ENCODE measurements around the gene SCYL3. TPM values are rescaled to one million over a fixed set of nuclear protein-coding genes. Genes with fewer than 3 reads are reported as not detected.
A peak's percentile ranks its signal among the peaks of the same experiment; 100 is the strongest.

Gene SCYL3
- total RNA-seq, 1 experiment from 2014 or later, result 7.4 TPM

- no peak for TF ChIP-seq CTCF (IDR thresholded peaks at IDR 0.05; ENCODE audit: unreplicated experiment)
These were observed 15.8 kb upstream of the SCYL3 start for GRCh38 chr1:169909499-169909898.

GRCh38 chr1:169906938-169907337 is 13.2 kb upstream of the SCYL3 start:
- Mint-ChIP-seq H3K36me3 (ENCODE audit: insufficient read depth, unreplicated experiment) (no peaks in the 10 kb centered on the region), H3K27me3 (ENCODE audit: insufficient read depth, unreplicated experiment) (no peaks in the 10 kb centered on the region), H3K9me3 (ENCODE audit: unreplicated experiment) (no peaks in the 10 kb centered on the region), H3K27ac (ENCODE audit: low read depth, unreplicated experiment) (no peak overlapping the region), H3K4me3 (ENCODE audit: unreplicated experiment) (no peak overlapping the region), H3K4me1 (ENCODE audit: insufficient read depth, unreplicated experiment) (no peaks in the 10 kb centered on the region)
- TF ChIP-seq CTCF (IDR thresholded peaks at IDR 0.05; ENCODE audit: unreplicated experiment), result no peak
- intact Hi-C loops (cut with micrococcal nuclease), result no loop called here
- DNase-seq (ENCODE audit: unreplicated experiment), result peak; percentile 23
- BruUV-seq (replicated peaks), result no TSS peak
- POLR2A ChIA-PET, result interaction anchor here (1.1 to 1.5 kb wide), 2 partner anchors 13 to 14 kb away, joined by 3 to 7 read pairs; partner anchors contain the start of gene SCYL3
- CTCF ChIA-PET, result interaction anchor here (0.6 to 1.8 kb wide), 5 partner anchors 15 to 1002 kb away, joined by 3 to 8 read pairs (median 3); no protein-coding TSS in a partner anchor

More at GRCh38 chr1:169909499-169909898, 15.8 kb upstream of the SCYL3 start:
- H3K4me1 Mint-ChIP-seq (ENCODE audit: insufficient read depth, unreplicated experiment), result peaks cover 4% of the 10 kb centered on the region
- no peak overlapping the region for H3K27ac Mint-ChIP-seq (ENCODE audit: low read depth, unreplicated experiment)
- no peaks in the 10 kb centered on the region for H3K9me3 Mint-ChIP-seq (ENCODE audit: unreplicated experiment)
- ChIA-PET POLR2A (no interaction called here), CTCF (interaction anchor here (2.0 kb wide), 1 partner anchor 26 kb away, joined by 6 read pairs; no protein-coding TSS in a partner anchor)
- no peak for DNase-seq (ENCODE audit: unreplicated experiment)
- BruUV-seq (replicated peaks), result no TSS peak
- intact Hi-C loops (cut with micrococcal nuclease), result no loop called here
- no peaks in the 10 kb centered on the region for H3K36me3 Mint-ChIP-seq (ENCODE audit: insufficient read depth, unreplicated experiment)
- no peak overlapping the region for H3K4me3 Mint-ChIP-seq (ENCODE audit: unreplicated experiment)
- no peaks in the 10 kb centered on the region for H3K27me3 Mint-ChIP-seq (ENCODE audit: insufficient read depth, unreplicated experiment)

DNA sequence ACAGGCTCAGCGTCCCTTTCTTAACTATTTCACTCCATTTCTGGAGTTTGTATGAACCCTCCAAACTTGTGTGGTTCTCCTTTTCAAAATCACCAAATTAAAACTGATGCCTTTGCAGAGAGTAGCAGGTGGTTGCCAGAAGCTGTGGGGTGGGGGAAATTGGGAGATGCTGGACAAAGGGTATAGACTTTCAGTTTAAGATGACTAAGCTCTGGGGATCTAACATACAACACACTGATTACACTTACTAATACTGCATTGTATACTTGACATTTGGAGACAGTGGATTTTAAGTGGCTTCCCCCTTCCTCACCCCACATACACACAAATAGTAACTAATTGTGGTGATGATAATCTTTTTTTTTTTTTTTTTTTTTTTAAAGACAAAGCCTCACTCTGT is 11.1 kb upstream of the SCYL3 start:
- Mint-ChIP-seq H3K9me3 (ENCODE audit: unreplicated experiment) (no peaks in the 10 kb centered on the region), H3K4me3 (ENCODE audit: unreplicated experiment) (no peak overlapping the region), H3K4me1 (ENCODE audit: insufficient read depth, unreplicated experiment) (no peaks in the 10 kb centered on the region), H3K27ac (ENCODE audit: low read depth, unreplicated experiment) (no peak overlapping the region), H3K27me3 (ENCODE audit: insufficient read depth, unreplicated experiment) (no peaks in the 10 kb centered on the region), H3K36me3 (ENCODE audit: insufficient read depth, unreplicated experiment) (no peaks in the 10 kb centered on the region)
- no peak for DNase-seq (ENCODE audit: unreplicated experiment)
- intact Hi-C loops (cut with micrococcal nuclease), result no loop called here
- BruUV-seq (replicated peaks), result no TSS peak
- ChIA-PET POLR2A (no interaction called here), CTCF (no interaction called here)
- no peak for TF ChIP-seq CTCF (IDR thresholded peaks at IDR 0.05; ENCODE audit: unreplicated experiment)

- DNase-seq (ENCODE audit: unreplicated experiment), result no peak
- H3K27me3 Mint-ChIP-seq (ENCODE audit: insufficient read depth, unreplicated experiment), result no peaks in the 10 kb centered on the region
- no TSS peak for BruUV-seq (replicated peaks)
- H3K36me3 Mint-ChIP-seq (ENCODE audit: insufficient read depth, unreplicated experiment), result no peaks in the 10 kb centered on the region
- no peaks in the 10 kb centered on the region for H3K9me3 Mint-ChIP-seq (ENCODE audit: unreplicated experiment)
- no peak overlapping the region for H3K4me3 Mint-ChIP-seq (ENCODE audit: unreplicated experiment)
- ChIA-PET CTCF (interaction anchor here (0.7 to 1.1 kb wide), 4 partner anchors 8 to 1026 kb away, joined by 3 to 4 read pairs (median 3); partner anchors contain the start of gene SCYL3), POLR2A (interaction anchor here (0.6 to 1.7 kb wide), 2 partner anchors 9 to 472 kb away, joined by 3 to 15 read pairs; partner anchors contain the start of gene SCYL3)
- TF ChIP-seq CTCF (IDR thresholded peaks at IDR 0.05; ENCODE audit: unreplicated experiment), result no peak
- H3K4me1 Mint-ChIP-seq (ENCODE audit: insufficient read depth, unreplicated experiment), result no peaks in the 10 kb centered on the region
- no peak overlapping the region for H3K27ac Mint-ChIP-seq (ENCODE audit: low read depth, unreplicated experiment)
- intact Hi-C loops (cut with micrococcal nuclease), result no loop called here
These were observed 9.1 kb upstream of the SCYL3 start for GRCh38 chr1:169902751-169903150.
